Endothelial cell of umbilical vein (primary cell): Measurements from ENCODE around the gene PTS. TPM values are rescaled to one million over a fixed set of nuclear protein-coding genes. Genes with fewer than 3 reads are reported as not detected.

Source experiments
- BruUV-seq: library from RNA; stranded (reverse); fragments of 400-500 nt; replicated peaks from 2 replicates; lab custom pipeline; 2021; lab: Mats Ljungman, UMichigan
- CTCF ChIA-PET: fragments of 300-600, 350-600 bp; sonication (Branson Sonifier 250); formaldehyde crosslinking; loops from one replicate; lab custom pipeline; 2021; ENCODE audit warnings: antibody characterized with exemption, inconsistent platforms; lab: Charles Lee
- POLR2A ChIA-PET: fragments of 300-600, 350-600 bp; sonication (Branson Sonifier 250); formaldehyde crosslinking; loops from one replicate; lab custom pipeline; 2021; ENCODE audit warnings: antibody characterized with exemption, inconsistent platforms; lab: Charles Lee
- DNase-seq: peaks from one replicate; pipeline ENCODE4 v3.0.0-alpha.2; 2011; ENCODE audit warnings: low read depth, low spot score
- FAIRE-seq: peaks from 2 replicates; lab custom pipeline; 2011; peaks lifted over from hg19 to GRCh38; lab: Jason Lieb, UNC
- H2AFZ ChIP-seq: 2 replicates; pipeline ENCODE4 v1.6.0; 2012; ENCODE audit warnings: low read depth, low read length, control low read depth, inconsistent platforms
- H3K27ac ChIP-seq: 2 replicates; pipeline ENCODE4 v1.5.1; 2011; ENCODE audit warnings: low read depth, mild to moderate bottlenecking, control low read depth, low read length, moderate library complexity; ENCODE audit not compliant: insufficient read depth
- H3K27me3 ChIP-seq, 2 experiments: 2 replicates each; pipeline versions ENCODE4 v1.6.0 to v1.6.1; 2011; ENCODE audit warnings: low read length in 2 of 2, mixed read lengths in 1 of 2; ENCODE audit not compliant: control insufficient read depth in 2 of 2, insufficient read depth in 2 of 2
- H3K36me3 ChIP-seq, 2 experiments: 2 replicates in 1 of 2; 3 replicates in 1 of 2; pipeline ENCODE4 v1.5.1; 2011; ENCODE audit warnings: low read length in 2 of 2, mild to moderate bottlenecking in 1 of 2, moderate library complexity in 1 of 2; ENCODE audit not compliant: control insufficient read depth in 2 of 2, insufficient read depth in 2 of 2; ENCODE audit errors: extremely low read depth in 1 of 2
- H3K4me1 ChIP-seq: 3 replicates; pipeline ENCODE4 v1.5.1; 2011; ENCODE audit warnings: mild to moderate bottlenecking, low read length; ENCODE audit not compliant: control insufficient read depth, insufficient read depth; ENCODE audit errors: extremely low read depth
- H3K4me2 ChIP-seq: 2 replicates; pipeline ENCODE4 v1.6.1; 2011; ENCODE audit warnings: low read length, control low read depth, mixed read lengths; ENCODE audit not compliant: insufficient read depth
- H3K4me3 ChIP-seq, 3 experiments: fragments of 200-600 bp in 1 of 3; sonication (generic), shearing (Covaris generic) in 1 of 3; replicated peaks in 1 of 3; 2 replicates each; pipeline ENCODE4 v1.5.1; 2011 to 2016; ENCODE audit warnings: control low read depth in 3 of 3, low read length in 3 of 3, mild to moderate bottlenecking in 2 of 3, inconsistent platforms in 1 of 3, low read depth in 1 of 3, moderate library complexity in 1 of 3; ENCODE audit not compliant: insufficient read depth in 1 of 3
- H3K79me2 ChIP-seq: 2 replicates; pipeline ENCODE4 v1.6.0; 2012; ENCODE audit warnings: low read length, inconsistent platforms; ENCODE audit not compliant: control insufficient read depth, insufficient read depth
- H3K9ac ChIP-seq: replicated peaks from 2 replicates; pipeline ENCODE3; 2011; ENCODE audit warnings: low read length, control low read depth; ENCODE audit not compliant: insufficient read depth; ENCODE audit errors: extremely low read depth
- H3K9me1 ChIP-seq: replicated peaks from 3 replicates; pipeline ENCODE4 v1.6.0; 2011; ENCODE audit warnings: mild to moderate bottlenecking, low read length; ENCODE audit not compliant: control insufficient read depth, insufficient read depth; ENCODE audit errors: extremely low read depth
- H3K9me3 ChIP-seq: replicated peaks from 2 replicates; pipeline ENCODE4 v1.5.1; 2012; ENCODE audit warnings: low read length, inconsistent platforms; ENCODE audit not compliant: control insufficient read depth, insufficient read depth
- H4K20me1 ChIP-seq: replicated peaks from 2 replicates; pipeline ENCODE3; 2011; ENCODE audit warnings: mild to moderate bottlenecking, low read length; ENCODE audit not compliant: control insufficient read depth, insufficient read depth; ENCODE audit errors: extremely low read depth
- EZH2 ChIP-seq: IDR thresholded peaks from 2 replicates; pipeline ENCODE4 v1.6.1; 2012; ENCODE audit warnings: borderline replicate concordance, low read depth, mild to moderate bottlenecking, moderate library complexity, low read length, inconsistent platforms; ENCODE audit not compliant: severe bottlenecking
- FOS ChIP-seq: IDR thresholded peaks from 2 replicates; pipeline ENCODE4 v1.6.1; 2011; ENCODE audit warnings: mild to moderate bottlenecking, low read length, moderate library complexity, borderline replicate concordance; ENCODE audit not compliant: insufficient read depth
- GATA2 ChIP-seq: IDR thresholded peaks from 2 replicates; pipeline ENCODE4 v1.7.0; 2011; ENCODE audit warnings: low read depth, mild to moderate bottlenecking, moderate library complexity, mixed read lengths, low read length; ENCODE audit not compliant: insufficient read length, insufficient read depth
- JUN ChIP-seq: IDR thresholded peaks from 2 replicates; pipeline ENCODE4 v1.6.1; 2011; ENCODE audit warnings: borderline replicate concordance, low read depth; ENCODE audit not compliant: insufficient read length, insufficient read depth
- MYC ChIP-seq: IDR thresholded peaks from one replicate; pipeline ENCODE4 v1.6.1; 2011; ENCODE audit warnings: mild to moderate bottlenecking, low read depth, low read length
- POLR2AphosphoS5 ChIP-seq: IDR thresholded peaks from 2 replicates; pipeline ENCODE4 v1.6.1; 2012; ENCODE audit warnings: low read depth, mild to moderate bottlenecking, control low read depth, low read length, moderate library complexity; ENCODE audit not compliant: insufficient read depth
- dilution Hi-C: fragments of 300-500 bp; cut with MboI; formaldehyde crosslinking; loops from one replicate; pipeline ENCODE4 v1.15.0; 2019; ENCODE audit warnings: low sequenced_read_pairs; ENCODE audit not compliant: extremely low pct_ligation_motif_present
- intact Hi-C: fragments of 100-400 bp; cut with micrococcal nuclease; formaldehyde crosslinking; loops from one replicate; pipeline ENCODE4 v1.10.0; 2022
- polyA plus RNA-seq, 4 experiments: library from polyadenylated mRNA; depleted of rRNA in 3 of 4; stranded (reverse) in 3 of 4; unstranded in 1 of 4; fragments of >200 nt; gene quantifications; 2 replicates each; pipeline versions ENCODE4 v1.2.1 to v1.2.3, GENCODE V29; 2011 to 2012; ENCODE audit warnings: missing spikeins in 1 of 4
- total RNA-seq: library from RNA; stranded (reverse); gene quantifications from 2 replicates; pipeline ENCODE4 v1.2.3, GENCODE V29; 2021
- TF ChIP-seq, protein P1 (sequence below): IDR thresholded peaks from 2 replicates; pipeline ENCODE4 v1.6.1; 2011; ENCODE audit not compliant: insufficient read depth, insufficient read length
- TF ChIP-seq, protein P2 (sequence below), 2 donors: IDR thresholded peaks; 1 replicate in 1 of 2; 2 replicates in 1 of 2; pipeline ENCODE4 v1.5.1; 2011; ENCODE audit warnings: low read length in 2 of 2, mild to moderate bottlenecking in 2 of 2, moderate library complexity in 2 of 2, control low read depth in 1 of 2, inconsistent platforms in 1 of 2, low read depth in 1 of 2; ENCODE audit not compliant: insufficient read depth in 1 of 2; ENCODE audit errors: extremely low read depth in 1 of 2

Gene PTS
- total and polyA plus RNA-seq, 2 donors (not counting 3 experiments of a cell fraction or from before 2014, with no cell fraction given), result 29.1 to 45.7 TPM

DNA sequence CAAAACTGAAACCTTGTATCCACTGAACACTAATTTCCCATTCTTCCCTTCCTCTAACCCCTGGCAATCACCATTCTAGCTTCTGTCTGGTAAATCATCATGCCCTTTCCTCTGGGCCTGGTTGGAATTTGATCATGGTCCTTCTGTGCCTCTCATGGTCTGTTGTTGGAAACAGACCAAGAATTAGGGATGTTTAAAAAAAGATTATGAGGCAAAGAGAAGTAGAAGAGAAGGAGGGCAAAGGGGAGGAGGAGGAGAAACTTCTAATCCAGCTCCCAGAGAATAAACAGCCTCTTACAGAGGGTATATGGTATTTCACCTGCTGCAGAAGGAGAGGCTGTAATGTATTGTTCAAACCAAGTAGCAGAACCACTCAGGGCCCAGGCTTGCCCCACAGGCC is 40.3 kb upstream of the PTS start:
- intact Hi-C loops, result no loop called here
- Histone ChIP-seq H2AFZ (no peak overlapping the region), H3K9me1 (no peaks in the 10 kb centered on the region), H3K4me2 (no peak overlapping the region), H3K36me3 (no peaks in the 10 kb centered on the region), H4K20me1 (no peaks in the 10 kb centered on the region), H3K79me2 (no peaks in the 10 kb centered on the region), H3K9ac (no peak overlapping the region), H3K4me3 (no peak overlapping the region), H3K27me3 (no peaks in the 10 kb centered on the region), H3K9me3 (no peaks in the 10 kb centered on the region), H3K4me1 (no peaks in the 10 kb centered on the region), H3K27ac (no peak overlapping the region)
- BruUV-seq, result no TSS peak
- dilution Hi-C loops, result no loop called here
- DNase-seq (no peak), FAIRE-seq (no peak)
- no peak for TF ChIP-seq FOS
- no peak for TF ChIP-seq POLR2AphosphoS5
- no peak for TF ChIP-seq GATA2
- TF ChIP-seq, protein P1, sequence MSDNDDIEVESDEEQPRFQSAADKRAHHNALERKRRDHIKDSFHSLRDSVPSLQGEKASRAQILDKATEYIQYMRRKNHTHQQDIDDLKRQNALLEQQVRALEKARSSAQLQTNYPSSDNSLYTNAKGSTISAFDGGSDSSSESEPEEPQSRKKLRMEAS, result no peak
- no peak for TF ChIP-seq MYC
- no peak for TF ChIP-seq JUN
- TF ChIP-seq, protein P2, sequence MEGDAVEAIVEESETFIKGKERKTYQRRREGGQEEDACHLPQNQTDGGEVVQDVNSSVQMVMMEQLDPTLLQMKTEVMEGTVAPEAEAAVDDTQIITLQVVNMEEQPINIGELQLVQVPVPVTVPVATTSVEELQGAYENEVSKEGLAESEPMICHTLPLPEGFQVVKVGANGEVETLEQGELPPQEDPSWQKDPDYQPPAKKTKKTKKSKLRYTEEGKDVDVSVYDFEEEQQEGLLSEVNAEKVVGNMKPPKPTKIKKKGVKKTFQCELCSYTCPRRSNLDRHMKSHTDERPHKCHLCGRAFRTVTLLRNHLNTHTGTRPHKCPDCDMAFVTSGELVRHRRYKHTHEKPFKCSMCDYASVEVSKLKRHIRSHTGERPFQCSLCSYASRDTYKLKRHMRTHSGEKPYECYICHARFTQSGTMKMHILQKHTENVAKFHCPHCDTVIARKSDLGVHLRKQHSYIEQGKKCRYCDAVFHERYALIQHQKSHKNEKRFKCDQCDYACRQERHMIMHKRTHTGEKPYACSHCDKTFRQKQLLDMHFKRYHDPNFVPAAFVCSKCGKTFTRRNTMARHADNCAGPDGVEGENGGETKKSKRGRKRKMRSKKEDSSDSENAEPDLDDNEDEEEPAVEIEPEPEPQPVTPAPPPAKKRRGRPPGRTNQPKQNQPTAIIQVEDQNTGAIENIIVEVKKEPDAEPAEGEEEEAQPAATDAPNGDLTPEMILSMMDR (IDR thresholded peaks at IDR 0.05; ENCODE audit: extremely low read depth in 1 of 2, insufficient read depth in 1 of 2, low read depth in 1 of 2, low read length in 2 of 2), result no peak
- TF ChIP-seq EZH2, result no peak
- POLR2A ChIA-PET, result no interaction called here
- CTCF ChIA-PET, result interaction anchor here (1.0 to 1.1 kb wide), 2 partner anchors 11 to 72 kb away, joined by 3 read pairs; partner anchors contain the start of gene BCO2
